Femur (tissue), 1 donor: ENCODE data around the gene PDPN.
A peak's percentile ranks its signal among the peaks of the same experiment; 100 is the strongest.
"Not testable (repeated sequence)": the region's sequence is repeated elsewhere in the genome, so short reads cannot be mapped to it uniquely, and the experiment has no call there.

Experiments used
- DNase-seq: peaks from one replicate; pipeline ENCODE4 v3.0.0-alpha.2; 2017

The PDPN gene

GRCh38 chr1:13583595-13583965 lies at the start of gene PDPN:
Gene PDPN (plus strand): TSS chr1:13583832. CDS start chr1:13584034, 202 bp downstream.
- DNase-seq, result peak; percentile 91

DNA sequence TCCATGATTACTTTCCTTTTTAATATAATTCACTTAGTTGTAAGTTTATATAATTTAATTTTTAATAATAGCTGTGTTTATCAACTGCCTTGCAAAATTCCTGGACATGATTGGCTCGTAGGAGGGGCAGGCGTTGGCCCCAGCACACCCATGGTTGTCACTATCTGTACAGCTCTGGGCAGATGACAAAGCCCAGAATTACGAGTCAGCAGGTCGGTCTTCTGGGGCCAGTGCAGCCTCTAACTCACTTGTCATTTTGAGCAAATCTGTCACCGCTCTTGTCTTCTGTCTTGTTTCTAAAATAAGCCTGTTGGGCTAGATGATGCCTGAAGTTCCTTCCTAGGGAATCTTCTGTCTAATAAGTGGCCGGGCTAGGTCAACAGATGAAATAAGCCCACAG lies 48.4 kb upstream of the PDPN start:
- no peak for DNase-seq

DNA sequence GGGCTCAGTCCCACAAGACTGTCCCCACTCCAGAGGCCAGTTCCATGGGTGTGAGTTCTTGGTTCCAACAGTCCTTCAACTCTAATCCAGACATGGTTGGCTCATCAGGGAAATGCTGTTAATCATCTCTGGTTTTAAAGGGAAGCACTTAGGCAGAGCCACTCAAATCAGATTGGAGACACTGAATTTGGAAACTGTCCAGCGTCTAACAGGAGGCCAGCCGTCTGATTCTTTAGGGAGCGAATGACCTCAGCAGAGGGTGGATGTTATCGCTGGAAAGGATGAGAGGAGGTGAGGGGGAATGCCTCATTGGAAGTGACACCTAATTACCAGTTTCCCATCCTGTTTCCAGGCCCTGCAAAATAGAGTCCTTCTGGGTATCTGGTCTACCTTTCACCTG lies 47.1 kb upstream of the PDPN start:
- no peak for DNase-seq

- no peak for DNase-seq
These were observed 44.8 kb upstream of the PDPN start for GRCh38 chr1:13538832-13539231.

DNA sequence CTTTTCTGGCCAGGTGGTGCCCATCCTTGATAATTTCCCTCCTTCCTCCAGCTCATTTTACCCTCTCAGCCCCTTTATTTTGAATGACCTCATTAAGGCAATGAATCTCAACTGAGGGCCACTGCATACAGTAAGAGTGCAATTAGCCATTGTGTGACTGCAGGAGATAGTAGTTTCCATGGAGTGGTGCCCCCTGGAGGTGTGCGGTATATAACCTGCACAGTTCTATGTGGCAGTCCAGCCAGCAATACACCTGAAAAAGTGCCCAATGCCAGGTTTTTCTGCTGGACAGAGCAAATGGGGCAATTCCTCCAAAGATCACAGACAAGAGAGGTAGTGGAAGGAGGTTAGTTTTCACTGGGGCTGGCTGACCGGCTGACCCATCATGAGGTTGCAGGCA lies 43.9 kb upstream of the PDPN start:
- DNase-seq, result no peak

GRCh38 chr1:13540866-13541265 lies 42.8 kb upstream of the PDPN start:
- peak; percentile 43 for DNase-seq

DNA sequence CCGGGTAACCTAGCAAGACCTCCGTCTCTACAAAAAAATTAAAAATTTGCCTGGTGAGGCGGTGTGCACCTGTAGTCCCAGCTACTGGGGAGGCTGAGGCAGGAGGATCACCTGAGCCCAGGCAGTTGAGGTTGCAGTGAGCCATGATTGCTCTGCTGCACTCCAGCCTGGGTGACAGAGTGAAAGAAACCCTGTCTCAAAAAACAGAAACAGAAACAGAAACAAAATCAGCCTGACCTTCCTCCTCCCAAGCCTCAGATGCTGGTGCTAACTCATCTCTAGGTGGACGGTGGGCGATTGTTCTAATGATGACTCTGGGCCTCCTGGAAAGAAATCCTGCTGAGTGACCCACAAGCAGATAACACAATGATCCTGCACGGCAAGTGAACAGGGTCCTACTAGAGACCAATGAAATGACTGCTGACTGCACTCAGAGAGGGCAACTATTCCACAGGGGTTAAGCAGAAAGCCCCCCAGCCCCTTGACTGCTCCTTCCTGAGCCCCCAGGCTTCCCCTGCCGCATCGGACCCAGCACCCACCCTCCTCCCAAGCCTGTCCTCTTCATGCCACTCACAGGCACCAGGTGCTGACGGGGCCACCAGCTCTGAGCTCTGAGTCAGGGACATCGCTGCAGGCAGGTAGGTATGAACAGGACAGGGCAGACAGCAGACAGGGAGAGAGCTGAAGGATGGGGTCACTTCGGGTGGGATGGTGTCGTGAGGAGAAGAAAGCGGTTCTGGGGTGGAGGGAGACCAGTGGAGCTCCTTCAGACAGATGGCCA lies 42.0 kb upstream of the PDPN start:
- DNase-seq, result no peak

DNA sequence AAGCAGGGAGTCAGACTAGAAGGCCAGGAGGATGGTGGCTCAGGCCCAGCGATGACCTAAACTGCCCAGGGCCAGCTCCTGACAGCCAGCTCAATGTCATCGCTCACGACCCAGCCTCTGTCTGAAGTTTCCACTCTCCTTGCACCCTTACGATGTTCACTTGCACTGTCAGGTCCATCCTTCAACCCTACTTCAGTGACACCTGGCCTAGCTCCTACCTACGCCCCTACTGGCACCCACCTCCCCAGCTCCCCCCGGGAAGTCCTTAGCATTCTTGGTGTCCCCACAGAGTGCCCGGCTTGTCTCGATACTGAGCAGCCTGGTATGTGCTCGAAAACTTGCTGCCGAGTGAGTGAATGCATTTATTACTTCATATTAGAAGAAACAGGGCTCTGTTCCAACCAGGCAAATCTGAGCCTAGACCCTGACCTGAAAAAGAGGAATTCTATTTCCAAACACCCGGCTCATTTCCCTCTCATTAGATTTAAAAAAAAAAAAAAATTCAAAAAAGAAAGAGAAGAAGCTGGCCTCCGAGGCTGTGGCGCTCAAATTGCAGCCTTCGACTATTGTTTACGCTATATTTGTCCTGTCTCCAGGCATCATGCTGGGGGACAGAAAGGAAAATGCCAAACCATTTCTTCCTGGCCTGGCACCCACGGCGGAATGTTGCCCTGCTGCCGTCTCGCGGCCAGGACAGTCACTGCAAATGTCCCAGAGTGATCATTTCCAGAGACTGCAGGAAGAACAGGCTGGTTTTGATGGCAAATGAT lies 40.0 kb upstream of the PDPN start:
- DNase-seq, result peak; percentile 83

- no peak for DNase-seq
These were observed 39.4 kb upstream of the PDPN start for GRCh38 chr1:13544221-13544556.

DNA sequence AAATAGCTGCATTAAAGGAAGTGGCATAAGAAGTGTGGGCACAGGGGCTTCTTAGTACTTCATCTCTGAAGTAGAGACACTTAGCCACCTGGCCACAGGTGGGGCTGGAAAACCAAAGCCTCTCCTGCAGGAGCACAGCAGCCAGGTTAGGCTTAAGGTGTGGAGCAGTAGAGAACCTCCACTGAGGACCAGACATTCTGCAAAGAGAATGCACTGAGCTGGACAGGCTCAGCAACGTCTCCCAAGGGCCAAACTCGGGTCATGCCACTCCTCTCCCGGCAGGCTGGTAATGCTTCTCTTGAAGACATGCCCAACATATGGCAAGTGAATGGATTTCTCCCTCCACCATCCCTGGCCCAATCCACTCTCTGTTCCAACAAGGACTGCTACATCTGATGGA lies 36.8 kb upstream of the PDPN start:
- DNase-seq, result no peak

DNA sequence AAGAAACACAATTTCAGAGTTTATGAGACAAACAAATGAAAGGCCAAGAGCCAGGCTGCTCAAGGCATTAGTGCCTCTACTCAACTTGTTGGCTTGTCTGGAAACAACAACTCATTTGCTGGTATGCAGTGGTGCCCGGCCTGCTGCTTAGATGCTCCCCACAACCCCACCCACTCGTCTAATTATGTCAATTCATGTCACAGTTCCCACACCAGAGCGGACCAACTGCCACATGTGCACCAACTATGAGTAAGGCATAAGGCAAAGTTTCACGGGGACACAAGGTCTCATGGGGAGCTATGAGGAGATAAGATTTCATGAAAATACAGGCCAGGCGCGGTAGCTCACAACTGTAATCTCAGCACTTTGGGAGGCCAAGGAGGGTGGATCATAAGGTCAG lies 35.4 kb upstream of the PDPN start:
- no peak for DNase-seq

DNA sequence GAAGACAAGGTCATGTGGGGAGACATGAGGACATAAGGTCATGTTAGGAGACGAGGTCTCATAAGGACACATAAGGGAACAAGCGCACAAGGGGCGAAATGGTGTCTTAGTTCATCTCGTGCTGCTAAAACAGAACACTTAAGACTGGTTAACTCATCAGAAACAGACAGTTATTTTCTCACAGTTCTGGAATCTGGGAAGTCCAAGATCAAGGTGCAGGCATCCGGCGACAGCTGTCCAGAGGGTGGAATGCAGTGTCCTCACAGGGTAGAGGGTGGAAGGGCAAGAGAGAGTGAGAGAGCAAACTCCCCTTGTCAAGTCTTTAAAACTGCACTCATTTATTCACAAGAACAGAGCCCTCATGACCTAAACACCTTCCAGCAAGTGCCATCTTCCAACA lies 34.6 kb upstream of the PDPN start:
- no peak for DNase-seq

DNA sequence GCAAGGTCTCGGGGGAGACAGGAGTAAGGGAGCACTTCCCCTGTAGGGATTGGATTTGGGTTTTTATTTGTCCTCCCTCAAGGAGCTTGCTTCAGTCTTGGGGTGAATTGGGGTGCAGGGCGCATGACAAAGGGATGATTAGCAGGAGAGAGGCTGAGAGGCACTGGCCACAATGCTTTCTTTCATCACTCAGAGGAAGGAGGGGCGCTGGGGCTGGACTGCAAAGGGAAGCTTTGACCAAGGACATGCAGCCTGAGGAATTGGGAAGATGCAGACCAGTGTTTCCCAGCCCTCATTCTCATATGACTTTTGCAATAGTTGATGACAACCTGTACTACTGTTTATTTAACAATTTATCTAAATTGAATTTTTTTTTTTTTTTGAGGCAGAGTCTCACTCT lies 34.1 kb upstream of the PDPN start:
- no peak for DNase-seq

- DNase-seq, result no peak
These were observed 33.0 kb upstream of the PDPN start for GRCh38 chr1:13550663-13551062.

GRCh38 chr1:13554798-13555197 lies 28.8 kb upstream of the PDPN start:
- no peak for DNase-seq

GRCh38 chr1:13556224-13556764 lies 27.3 kb upstream of the PDPN start:
- no peak for DNase-seq

- no peak for DNase-seq
These were observed 23.1 kb upstream of the PDPN start for GRCh38 chr1:13560541-13560940.

GRCh38 chr1:13562981-13563380 lies 20.7 kb upstream of the PDPN start:
- not testable (repeated sequence) for DNase-seq

- no peak for DNase-seq
These were observed 19.6 kb upstream of the PDPN start for GRCh38 chr1:13564073-13564472.

- DNase-seq, result not testable (repeated sequence)
These were observed 13.2 kb upstream of the PDPN start for GRCh38 chr1:13570435-13570834.

- DNase-seq, result no peak
These were observed 12.7 kb upstream of the PDPN start for GRCh38 chr1:13570924-13571323.

GRCh38 chr1:13573586-13573985 lies 10.0 kb upstream of the PDPN start:
- DNase-seq, result no peak

- DNase-seq, result no peak
These were observed 6.7 kb upstream of the PDPN start for GRCh38 chr1:13576926-13577325.

GRCh38 chr1:13577846-13578245 lies 5.8 kb upstream of the PDPN start:
- no peak for DNase-seq
